ENCODE measurements around the gene LRCOL1. TPM values are rescaled to one million over a fixed set of nuclear protein-coding genes. Genes with fewer than 3 reads are reported as not detected.

The LRCOL1 gene
- total and polyA plus RNA-seq, 2 of the 13 experiments (the other 11 are each of a cell fraction or from before 2014, with no cell fraction given): not detected

DNA sequence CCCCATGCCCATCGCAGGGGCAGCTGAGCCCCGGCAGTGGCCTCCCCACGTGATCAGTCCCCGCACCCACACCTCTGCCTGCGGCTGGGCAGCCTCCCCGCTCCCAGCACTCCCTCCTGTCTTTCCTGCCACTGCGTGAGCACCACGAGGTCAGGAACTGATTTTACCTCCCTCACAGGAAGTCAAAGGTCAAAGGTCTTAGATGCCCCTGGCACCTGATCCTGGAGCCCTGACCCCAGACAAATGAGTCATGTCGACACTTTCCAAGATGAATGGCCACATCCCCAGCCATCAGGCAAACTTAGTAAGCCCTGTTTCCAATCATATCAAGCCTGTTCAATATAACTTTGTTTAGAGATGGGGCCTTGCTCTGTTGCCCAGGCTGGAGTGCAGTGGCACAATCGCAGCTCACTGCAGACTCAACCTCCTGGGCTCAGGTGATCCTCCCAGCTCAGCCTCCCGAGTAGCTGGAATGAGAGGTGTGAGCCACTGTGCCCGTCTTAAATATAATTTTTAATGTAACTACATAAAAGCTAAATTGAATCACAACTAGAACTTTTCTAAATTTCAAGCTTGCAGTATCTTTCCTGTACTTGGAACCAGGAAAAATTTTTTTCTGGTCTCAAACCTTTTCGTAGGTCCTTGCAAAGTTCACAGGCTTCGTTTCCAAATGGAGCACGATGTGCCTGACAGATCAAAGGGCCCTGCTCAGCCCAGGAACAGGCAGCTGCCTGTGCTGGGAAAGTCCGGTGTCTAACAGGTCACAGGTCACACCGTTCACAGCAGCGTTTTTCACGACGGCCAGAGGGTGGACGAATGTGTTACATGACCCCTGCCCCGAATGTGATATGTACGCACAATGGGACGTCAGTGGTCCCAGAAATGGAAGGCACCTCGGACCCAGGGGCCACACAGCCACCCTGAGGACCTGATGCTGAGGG lies 1.9 kb downstream of the LRCOL1 start (continued):
- TF ChIP-seq GRHL1 (CRISPR knock-in tag; conservative IDR thresholded peaks at IDR 0.05) (no peak), ZBTB4 (CRISPR knock-in tag; IDR thresholded peaks at IDR 0.05; ENCODE audit: borderline replicate concordance) (no peak), ZNF75D (CRISPR knock-in tag; IDR thresholded peaks at IDR 0.05; ENCODE audit: borderline replicate concordance) (no peak), ZNF253 (CRISPR knock-in tag; IDR thresholded peaks at IDR 0.05; ENCODE audit: borderline replicate concordance) (no peak), ZNF264 (CRISPR knock-in tag; IDR thresholded peaks at IDR 0.05) (peak; percentile 74; the same call in 1 of the 2 replicates), STAG1 (CRISPR knock-in tag; IDR thresholded peaks at IDR 0.05) (no peak), PRMT3 (CRISPR knock-in tag; IDR thresholded peaks at IDR 0.05; ENCODE audit: borderline replicate concordance, low read depth) (no peak), ZNF703 (CRISPR knock-in tag; IDR thresholded peaks at IDR 0.05; ENCODE audit: borderline replicate concordance) (no peak), ZNF331 (CRISPR knock-in tag; IDR thresholded peaks at IDR 0.05) (peak; percentile 84), RCOR2 (CRISPR knock-in tag; IDR thresholded peaks at IDR 0.05) (no peak), ZSCAN9 (CRISPR knock-in tag; IDR thresholded peaks at IDR 0.05; ENCODE audit: borderline replicate concordance) (no peak; the same call in 1 of the 2 replicates), ZNF569 (CRISPR knock-in tag; IDR thresholded peaks at IDR 0.05; ENCODE audit: borderline replicate concordance) (no peak), JUND (CRISPR knock-in tag; IDR thresholded peaks at IDR 0.05) (peak; percentile 87), HINFP (CRISPR knock-in tag; IDR thresholded peaks at IDR 0.05; ENCODE audit: low read depth) (peak; percentile 20; the same call in 1 of the 2 replicates), BORCS8-MEF2B (CRISPR knock-in tag; IDR thresholded peaks at IDR 0.05) (peak; percentile 26; the same call in 1 of the 2 replicates), HNRNPUL1 (IDR thresholded peaks at IDR 0.05; ENCODE audit: low read depth, low read length) (no peak), HOXD1 (CRISPR knock-in tag; IDR thresholded peaks at IDR 0.05) (peak; percentile 45; the same call in 1 of the 2 replicates), IRF2 (CRISPR knock-in tag; IDR thresholded peaks at IDR 0.05) (peak; percentile 41), ZNF354B (CRISPR knock-in tag; IDR thresholded peaks at IDR 0.05) (no peak), RORA (CRISPR knock-in tag; IDR thresholded peaks at IDR 0.05) (no peak)
- TF ChIP-seq, protein P1, sequence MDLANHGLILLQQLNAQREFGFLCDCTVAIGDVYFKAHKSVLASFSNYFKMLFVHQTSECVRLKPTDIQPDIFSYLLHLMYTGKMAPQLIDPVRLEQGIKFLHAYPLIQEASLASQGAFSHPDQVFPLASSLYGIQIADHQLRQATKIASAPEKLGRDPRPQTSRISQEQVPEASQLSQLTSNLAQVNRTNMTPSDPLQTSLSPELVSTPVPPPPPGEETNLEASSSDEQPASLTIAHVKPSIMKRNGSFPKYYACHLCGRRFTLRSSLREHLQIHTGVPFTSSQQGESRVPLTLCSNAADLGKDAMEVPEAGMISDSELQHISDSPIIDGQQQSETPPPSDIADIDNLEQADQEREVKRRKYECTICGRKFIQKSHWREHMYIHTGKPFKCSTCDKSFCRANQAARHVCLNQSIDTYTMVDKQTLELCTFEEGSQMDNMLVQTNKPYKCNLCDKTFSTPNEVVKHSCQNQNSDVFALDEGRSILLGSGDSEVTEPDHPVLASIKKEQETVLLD (CRISPR knock-in tag; IDR thresholded peaks at IDR 0.05; ENCODE audit: low read depth): peak; percentile 60

Data from HepG2 (cell line).